HuH-7.5 (cell line): ENCODE data around the gene PYURF.
"Not testable (repeated sequence)": the region's sequence is repeated elsewhere in the genome, so short reads cannot be mapped to it uniquely, and the experiment has no call there.

ENCODE experiments used
- DNase-seq: peaks from one replicate; pipeline ENCODE4 v3.0.0; 2011; ENCODE audit warnings: low spot score

Gene PYURF, protein sequence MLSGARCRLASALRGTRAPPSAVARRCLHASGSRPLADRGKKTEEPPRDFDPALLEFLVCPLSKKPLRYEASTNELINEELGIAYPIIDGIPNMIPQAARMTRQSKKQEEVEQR

DNA sequence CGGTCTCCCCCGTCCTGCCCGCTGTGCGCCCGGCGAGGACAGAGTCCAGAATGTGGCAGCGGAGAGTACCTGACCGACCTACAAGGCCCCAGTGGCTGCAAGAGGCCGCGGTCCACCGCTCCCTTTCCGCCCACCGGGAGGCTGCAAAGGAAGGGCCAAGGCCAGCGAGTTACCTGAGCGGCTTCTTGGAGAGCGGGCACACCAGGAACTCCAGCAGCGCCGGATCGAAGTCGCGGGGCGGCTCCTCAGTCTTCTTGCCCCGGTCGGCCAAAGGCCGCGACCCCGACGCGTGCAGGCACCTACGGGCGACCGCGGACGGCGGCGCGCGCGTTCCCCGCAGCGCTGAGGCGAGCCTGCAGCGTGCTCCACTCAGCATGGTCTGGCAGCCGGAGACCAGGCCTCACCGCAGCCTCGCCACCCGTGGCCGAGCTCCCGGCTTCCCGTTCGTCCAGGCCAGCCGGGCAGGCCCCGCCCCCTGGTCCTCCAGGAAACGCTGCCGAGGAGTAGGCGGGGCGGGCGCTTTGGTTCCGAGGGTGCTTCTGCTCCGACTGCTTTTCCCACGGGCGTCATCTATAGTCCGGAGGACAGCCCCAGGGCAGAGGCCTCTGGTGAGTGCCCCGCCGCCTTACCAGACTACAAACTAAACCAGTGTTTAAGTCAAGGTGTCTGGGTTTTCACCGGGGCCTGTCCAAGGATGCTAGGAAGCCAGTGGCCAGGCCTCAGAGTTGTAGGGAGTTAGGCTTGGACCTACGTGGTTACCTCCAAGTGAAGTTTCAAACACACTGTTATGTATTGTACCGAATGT is at the start of gene PYURF:
Gene PYURF (minus strand): TSS at position 452 of the 805 bp plus-strand sequence. CDS start 76 bp downstream, at position 376.
- peak; percentile 57 for DNase-seq

DNA sequence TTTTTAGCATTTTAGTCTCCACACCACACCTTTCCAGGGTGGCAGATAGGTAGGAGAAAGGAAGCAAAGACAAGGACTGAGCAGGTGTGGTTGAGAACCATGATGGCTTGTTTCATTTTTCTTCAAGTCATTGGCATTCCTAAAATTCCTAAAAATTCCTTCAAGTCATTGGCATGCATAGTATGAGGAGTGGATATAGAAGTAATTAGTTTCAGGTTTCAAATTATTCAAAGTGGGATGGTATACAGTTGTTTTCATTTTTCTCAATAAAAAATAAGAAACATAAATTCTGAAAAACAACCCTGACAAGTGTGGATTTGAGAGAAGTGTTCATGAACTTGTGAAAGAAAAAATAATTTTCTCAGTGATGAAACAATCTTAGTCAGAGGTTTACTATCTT is 46.4 kb upstream of the PYURF start:
- DNase-seq: no peak

DNA sequence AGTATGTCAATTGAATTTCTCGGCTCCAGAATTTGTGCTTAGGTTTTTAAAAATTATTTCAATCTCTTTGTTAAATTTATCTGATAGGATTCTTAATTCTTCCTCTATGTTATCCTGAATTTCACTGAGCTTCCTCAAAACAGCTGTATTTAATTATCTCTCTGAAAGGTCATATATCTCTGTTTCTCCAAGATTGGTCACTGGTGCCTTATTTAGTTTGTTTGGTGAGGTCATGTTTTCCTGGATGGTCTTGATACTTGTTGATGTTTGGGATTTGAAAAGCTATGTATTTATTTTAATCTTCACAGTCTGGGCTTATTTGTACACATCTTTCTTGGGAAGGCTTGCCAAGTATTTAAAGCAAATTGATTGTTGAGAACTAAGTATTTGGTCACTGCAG is 44.0 kb upstream of the PYURF start:
- no peak for DNase-seq

DNA sequence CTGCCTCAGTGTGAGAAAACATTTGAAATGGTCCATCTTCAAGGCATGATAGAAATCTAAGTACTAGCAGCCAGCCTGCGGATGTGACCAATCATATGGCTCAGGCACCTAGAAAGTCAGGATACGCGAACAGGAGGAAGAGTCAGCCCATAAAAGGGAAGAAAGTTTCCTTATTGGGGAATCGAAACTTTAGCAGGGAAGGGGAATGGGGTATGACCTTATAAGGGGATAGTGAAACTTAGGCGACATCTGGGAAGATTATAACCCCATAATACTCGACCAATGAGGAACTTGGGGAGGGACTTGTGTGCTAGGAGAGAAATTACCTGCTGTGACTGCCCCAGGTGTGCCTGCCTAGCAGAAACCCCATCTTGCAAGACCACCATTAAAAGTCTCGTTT is 26.2 kb upstream of the PYURF start:
- DNase-seq: no peak

DNA sequence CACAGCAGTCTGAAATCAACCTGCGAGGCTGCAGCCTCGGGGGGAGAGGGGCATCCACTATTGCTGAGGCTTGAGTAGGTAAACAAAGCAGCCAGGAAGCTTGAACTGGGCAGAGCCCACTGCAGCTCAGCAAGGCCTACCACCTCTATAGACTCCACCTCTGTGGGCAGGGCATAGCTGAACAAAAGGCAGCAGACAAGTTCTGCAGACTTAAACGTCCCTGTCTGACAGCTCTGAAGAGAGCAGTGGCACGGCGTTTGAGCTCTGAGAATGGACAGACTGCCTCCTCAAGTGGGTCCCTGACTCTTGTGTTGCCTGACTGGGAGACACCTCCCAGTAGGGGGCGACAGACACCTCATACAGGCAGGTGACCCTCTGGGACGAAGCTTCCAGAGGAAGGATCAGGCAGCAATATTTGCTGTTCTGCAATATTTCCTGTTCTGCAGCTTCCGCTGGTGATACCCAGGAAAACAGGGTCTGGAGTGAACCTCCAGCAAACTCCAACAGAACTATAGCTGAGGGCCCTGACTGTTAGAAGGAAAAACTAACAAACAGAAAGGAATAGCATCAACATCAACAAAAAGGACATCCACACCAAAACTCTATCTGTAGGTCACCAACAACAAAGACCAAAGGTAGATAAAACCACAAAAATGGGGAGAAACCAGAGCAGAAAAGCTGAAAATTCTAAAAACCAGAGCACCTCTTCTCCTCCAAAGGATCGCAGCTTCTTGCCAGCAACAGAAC is 15.9 kb upstream of the PYURF start:
- not testable (repeated sequence) for DNase-seq

DNA sequence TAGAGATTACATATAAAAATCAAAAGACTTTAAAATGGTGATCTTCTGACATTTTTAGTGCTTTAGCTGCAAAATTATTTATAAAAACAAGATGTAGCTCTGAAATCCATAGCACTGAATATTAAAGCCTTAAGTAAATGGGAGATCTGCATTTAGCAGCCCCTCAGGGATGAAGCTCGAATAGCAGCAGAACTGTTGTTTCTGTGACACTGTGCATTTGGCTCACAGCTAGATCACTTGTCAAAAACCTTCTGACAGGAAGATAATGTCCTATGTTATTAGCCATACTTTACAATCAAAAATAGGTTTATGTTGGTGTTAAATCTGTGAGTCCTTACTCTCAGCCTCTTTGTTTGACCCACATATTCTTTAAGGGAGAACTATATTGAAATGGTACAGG is 14.1 kb upstream of the PYURF start:
- no peak for DNase-seq

DNA sequence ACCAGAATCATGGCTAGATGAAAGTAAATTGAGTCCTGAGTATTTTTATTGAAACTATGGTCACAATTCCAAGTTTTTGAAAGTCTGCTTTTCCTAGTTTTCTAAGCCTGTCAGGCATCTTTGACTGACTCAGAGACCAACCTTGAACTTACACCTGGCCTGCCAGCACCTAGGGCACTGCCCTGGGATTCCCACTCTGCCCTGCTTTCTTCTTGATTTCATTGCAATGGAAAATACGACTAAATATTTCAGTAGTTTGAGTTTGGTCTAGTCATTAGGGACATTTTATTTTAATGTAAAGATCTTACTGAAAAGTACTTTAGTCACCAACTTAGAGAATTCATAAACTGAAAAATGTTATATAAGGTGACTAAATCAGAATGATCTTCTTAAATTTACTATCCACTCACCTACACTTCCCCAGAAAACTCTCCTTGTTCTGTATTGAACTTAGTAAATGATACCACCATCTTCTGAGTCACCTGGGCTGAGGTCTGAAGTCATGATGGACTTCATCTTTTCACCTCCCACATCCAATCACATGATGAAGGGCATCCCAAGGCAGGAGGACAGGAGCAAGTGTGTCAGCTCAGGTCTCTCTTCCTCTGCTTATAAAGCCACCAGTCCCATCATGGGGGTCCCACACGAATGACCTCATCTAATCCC is 11.6 kb upstream of the PYURF start:
- DNase-seq: no peak

DNA sequence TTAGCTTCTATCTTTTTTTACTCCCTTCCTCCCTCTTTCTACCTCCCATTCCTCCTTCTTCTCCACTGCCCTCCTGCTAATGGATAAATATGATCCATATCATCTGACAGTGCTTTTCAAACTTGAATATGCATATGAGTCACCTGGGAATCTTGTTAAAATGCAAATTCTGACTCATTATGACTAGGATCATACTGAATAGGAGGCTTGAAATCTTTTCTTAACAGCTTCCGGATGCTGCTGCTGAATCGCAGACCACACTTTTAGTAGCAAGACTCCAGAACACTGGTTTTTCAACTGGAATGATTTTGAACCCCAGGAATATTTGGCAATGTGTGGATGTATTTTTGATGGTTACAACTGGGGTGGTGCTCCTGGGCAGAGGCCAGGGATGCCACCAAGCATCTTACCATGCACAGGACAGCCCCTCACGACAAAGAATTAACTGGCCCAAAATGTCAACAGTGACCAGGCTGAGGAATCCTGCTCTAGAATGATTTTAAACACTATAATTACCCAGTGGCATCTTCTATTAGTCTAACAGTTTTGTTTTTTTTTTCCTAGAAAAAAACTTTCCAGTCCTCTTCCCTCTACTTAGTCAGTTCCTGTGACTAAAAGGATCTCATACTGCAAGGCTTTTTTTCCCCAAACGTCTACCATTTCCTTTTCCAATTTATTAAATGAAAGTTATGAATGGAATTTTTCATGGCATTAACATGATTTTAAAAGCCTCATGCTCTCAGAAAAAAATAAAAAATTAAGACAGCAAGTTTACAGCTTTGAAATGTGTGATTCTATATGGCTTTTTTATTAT is 10.6 kb upstream of the PYURF start:
- DNase-seq: no peak

DNA sequence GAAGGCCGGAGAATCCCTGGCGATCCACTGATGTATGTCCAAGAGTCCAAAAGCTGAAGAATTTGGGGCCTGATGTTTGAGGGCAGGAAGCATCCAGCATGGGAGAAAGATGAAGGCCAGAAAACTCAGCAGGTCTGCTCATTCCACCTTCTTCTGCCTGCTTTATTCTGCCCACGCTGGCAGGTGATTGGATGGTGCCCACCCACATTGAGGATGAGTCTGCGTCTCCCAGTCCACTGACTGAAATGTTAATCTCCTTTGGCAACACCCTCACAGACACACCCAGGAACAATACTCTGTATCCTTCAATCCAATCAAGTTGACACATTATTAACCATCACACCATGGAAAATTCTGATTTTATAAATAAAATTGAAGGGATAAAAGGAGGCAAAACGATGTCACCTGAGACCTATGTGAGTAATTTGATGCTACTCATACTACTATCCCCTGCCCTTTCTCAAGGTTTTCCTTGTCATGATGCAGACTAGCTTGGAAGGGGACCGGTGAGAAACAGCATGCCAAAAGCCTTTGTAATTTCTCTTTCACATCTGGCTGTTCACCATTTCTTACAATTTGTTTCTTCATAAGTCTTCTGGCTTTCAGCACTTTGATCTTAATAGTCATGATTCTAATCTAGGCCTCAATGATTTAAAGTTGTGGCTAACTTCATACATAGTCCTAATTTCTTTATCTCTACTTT is 9.7 kb upstream of the PYURF start:
- DNase-seq: no peak

DNA sequence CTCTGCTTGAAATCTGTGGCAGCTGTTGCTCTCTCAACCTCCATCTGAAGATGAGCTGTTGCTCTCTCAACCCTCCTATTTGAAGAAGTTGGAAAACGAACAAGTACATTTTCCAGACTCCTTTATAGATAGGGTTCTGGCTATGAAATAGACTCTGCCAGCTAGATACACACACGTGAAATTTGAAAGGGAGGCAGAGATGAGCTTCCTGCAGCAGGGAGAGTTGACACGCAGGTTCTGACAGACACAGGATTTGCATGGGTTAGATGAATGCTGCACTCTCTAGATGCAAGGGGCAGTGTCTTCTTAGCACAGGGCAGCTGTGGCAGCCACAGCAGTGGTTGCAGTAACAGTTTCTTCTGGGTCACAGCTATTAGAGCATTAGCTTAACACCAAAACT is 8.0 kb upstream of the PYURF start:
- no peak for DNase-seq

DNA sequence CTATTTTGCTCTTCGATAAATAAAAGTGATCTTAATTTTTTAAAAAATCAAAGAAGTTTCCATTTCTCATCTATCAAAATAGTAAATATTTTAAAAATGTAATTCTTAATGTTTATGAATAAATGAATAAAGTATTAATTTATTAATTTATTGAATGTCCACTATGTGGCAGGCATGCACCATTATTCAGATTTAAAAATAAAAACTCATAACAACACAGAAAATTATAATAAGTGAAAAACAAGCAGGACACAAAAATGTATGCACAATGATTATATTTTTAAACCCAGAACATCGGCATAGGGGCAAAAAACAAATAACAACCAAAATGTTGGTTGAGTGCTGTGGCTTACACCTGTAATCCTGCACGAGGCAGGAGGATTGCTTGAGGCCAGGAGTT is 5.3 kb upstream of the PYURF start:
- no peak for DNase-seq

DNA sequence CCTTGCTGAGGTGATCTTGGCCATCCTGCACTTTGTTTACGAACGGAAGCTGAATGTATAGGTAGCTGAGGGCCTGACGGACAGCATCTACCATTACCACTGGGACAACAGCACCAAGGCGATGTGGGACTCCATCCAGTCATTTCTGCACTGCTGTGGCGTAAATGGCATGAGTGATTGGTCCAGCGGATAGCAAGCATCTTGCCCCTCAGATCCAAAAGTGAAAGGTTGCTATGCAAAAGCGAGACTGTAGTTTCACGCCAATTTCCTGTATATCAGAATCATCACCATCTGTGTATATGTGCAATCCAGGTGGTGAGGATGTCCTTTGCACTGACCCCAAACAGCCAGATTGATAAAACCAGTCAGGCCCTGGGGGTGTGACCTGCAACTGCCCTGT is 4.2 kb upstream of the PYURF start:
- DNase-seq: no peak

DNA sequence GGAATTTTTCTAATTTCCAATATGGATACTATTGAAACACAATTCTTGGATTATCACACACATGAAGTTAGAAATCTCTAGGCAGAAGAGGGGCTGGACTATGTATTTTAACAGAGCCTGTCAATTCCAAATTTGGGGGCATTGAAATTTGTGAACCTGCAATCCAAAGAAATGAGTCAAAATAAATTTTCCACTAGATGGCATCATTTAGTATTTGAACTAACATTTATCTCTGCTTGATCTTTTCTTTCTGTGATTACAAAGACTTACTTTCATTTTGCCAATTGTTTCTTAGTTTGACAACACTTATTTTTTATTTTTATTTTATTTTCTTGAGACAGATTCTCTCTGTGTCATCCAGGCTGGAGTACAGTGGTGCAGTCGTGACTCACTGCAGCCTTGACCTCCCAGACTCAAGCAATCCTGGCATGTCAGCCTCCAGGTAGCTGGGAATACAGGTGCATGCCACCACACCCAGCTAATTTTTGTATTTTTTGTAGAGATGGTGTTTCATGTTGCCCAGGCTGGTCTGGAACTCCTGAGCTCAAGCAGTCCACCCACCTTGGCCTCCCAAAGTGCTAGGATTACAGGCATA is 2.7 kb upstream of the PYURF start:
- no peak for DNase-seq

DNA sequence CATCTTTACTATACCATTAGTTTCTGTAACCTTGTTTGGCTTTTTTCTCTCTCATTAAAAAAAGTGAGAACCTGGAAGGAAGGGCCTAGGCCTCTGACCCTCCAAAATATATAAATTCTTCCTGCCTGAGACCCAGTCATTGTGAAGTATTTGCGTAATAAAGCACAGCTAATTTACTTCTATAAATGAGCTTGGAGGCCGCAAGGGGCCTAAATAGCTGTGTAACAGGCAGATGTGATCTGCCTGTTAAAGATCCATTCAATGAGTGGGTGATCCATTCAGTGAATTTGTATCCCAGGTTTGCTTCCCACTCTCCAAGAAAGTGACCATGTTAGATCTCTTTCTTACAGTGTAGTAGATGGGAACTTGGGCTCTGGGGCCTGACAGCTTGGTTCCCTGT is 595 bp upstream of the PYURF start:
- DNase-seq: no peak

DNA sequence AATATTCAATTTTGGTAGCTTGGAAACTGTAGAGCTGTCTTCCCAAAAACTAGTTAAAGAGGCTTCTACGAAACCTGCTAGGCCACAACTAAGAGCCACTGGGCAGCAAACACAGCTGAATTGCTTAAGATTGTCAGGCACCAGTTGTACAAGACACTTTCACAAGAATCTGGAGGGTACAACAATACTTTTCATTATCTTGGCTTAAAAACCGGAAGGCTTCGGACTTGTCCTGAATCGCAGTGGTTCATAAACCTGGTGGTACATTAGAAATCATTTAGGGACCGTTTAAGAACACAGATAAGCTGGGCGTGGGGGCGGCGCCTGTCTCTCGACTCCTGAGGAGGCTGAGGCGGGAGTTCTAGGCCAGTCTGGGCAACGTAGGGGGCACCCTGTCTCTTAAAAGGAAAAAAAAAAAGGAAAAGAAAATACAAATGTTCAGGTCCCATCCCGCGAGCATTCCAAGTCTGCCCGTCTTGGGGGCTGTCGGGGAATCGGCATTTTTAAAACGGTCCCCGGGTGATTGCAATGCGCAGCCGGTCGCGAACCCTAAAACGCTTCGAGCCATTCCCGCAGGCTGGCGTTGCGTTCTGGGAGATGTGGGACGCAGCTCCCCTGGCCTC is 763 bp downstream of the PYURF start:
- DNase-seq: peak; percentile 16

DNA sequence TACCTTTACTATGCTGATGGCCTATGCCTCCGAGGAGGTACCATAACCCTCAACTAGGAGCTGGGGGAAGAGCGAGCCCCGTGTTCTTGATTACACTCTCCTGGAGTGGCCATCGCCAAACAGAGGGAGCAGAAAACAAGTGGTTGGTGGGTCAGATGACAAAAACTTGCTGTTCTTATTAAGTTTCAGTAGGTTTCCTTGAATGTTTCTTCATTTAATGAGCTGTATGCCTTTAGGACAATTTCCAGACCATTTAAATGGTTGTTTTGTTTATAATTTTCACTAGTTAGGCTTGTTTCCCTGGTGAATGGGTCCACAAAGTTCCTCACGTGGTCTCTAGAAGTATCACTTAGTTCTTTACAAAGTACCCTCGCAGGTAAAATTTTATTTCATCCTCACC is 4.7 kb downstream of the PYURF start:
- no peak for DNase-seq

DNA sequence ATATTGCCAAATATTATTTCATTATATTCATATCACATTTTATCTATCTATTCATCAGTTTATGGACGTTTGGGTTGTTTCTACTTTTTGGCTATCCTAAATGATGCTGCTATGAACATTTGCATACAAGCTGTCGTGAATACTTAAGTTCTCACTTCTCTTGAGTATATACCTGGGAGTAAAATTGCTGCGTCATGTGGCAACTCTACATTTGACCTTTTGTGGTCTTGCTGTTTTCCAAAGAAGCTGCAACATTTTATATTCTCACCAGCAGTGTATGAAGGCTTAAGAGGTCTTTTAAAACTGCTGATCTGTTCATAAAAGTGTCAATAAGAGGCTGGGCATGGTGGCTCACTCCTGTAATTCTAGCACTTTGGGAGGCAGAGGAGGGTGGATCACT is 5.8 kb downstream of the PYURF start:
- DNase-seq: no peak

DNA sequence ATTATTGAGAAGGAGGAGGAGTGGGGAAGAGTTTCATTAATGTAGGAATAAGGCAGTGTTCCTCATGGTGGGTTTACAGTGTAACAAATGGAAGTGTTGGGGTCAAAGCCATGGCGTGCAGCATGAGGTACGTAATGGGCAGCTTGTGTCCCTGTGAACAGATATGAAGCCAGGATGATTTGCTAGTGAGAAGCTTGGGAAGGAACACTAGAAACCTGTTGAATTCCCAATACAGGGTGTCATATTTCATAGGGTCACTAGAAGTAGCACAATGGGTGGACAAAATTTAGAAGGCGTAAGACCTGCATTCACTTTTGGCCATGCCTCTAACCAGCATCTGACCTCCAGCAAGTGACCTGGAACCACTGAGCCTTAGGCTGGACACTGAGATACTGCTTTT is 6.8 kb downstream of the PYURF start:
- DNase-seq: no peak

DNA sequence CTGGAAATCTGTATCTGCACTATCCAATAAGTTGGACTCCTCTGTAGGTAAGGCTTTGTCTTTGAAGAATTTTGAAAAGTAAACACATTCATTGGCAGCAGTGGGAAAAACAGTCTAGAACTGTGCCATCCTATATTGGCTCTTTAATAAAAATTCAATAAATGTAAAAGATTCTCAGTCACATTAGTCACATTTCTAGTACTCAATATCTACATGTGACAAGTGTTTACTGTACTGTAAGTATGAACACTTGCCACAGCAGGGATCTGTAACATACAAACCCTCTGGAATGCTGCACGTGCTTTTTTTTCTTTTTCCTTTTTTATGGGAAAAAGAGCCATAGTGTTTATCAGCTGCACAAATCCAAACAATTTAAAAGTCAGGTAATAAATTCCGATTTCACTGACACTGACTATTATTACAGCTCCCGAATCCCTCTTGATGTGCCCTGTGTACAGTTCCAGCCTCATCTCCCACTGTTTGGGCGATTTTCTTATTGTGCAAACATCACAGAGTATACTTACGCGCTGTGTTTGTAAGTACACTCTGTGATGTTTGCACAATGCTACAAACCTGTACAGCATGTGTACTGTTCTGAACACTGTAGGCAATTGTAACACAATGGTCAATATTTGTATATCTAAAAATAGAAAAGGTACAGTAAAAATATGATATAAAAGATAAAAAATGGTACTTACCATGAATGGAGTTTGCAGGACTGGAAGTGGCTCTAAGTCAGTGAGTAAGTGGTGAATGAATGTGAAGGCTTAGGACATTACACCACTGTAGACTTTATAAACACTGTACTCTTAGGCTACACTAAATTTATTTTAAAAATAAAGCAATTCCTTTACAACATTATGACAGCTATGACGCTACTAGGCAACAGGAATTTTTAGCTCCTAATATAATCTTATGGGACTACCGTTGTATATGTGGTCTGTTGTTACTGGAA is 8.7 kb downstream of the PYURF start:
- peak; percentile 5 for DNase-seq
